HG03097 (cell line): ENCODE data around the gene DDR1.

Experiments used
- ATAC-seq: cut with Tn5 transposase; IDR thresholded peaks from one replicate; pipeline ENCODE4 v1.9.1; 2021; ENCODE audit not compliant: unreplicated experiment, low FRiP score

Gene DDR1

DNA sequence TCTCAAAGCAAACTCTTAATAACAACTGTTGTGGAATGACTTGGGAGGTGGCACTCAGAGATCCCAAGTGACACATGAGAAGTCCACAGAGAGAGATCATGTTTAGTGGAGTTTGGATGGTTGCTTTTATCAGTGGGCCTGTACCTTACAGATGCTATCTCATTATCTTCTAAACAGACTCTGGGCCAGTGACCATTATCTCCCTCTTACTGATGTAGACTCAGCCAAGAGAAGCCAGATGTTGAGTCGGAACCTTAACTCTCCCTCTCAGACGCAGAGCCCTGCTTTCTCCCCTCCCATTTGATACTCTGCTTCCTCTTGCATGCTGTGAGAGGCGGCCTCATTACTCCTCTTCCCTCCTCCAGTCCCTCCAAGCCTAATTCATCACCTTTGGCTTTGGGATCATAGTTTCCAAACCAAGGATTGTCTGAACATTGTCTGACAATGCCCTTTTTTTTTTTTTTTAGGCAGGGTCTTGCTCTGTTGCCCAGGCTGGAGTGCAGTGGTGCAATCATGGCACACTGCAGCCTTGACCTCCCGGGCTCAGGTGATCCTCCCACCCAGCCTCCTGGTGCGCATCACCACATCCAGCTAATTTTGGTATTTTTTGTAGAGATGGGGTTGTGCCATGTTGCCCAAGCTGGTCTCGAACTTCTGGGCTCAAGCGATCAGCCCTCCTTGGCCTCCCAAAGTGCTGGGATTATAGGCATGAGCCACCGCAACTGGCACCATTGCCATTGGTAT is 4.5 kb upstream of the DDR1 start:
- ATAC-seq, result no peak

DNA sequence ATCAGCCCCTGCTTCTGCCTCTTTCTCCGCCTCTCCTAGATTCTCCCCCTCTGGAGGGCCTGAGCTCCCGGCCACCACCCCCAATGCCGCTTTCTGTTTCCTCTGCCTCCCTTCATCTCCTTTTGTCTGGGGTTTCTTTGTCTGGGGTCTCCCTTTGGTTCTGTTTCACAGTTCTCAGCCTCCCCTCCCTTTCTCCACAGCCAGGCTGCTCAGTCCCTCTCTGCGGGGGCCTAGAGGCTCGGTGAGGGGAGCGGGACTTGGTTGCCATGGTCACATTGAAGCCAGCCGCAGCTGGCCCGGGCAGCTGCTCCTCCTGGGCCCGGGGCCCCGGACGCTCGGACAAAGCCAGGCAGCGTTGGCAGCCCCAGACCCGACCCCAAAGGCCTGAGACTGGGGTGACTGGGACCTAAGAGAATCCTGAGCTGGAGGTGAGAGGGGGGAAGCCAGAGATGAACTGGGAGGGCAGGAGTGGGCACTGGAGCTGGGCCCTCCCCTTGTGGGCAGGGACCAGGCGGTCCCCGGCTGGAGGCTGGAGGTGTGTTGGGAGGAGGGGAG is 3.5 kb upstream of the DDR1 start:
- no peak for ATAC-seq

DNA sequence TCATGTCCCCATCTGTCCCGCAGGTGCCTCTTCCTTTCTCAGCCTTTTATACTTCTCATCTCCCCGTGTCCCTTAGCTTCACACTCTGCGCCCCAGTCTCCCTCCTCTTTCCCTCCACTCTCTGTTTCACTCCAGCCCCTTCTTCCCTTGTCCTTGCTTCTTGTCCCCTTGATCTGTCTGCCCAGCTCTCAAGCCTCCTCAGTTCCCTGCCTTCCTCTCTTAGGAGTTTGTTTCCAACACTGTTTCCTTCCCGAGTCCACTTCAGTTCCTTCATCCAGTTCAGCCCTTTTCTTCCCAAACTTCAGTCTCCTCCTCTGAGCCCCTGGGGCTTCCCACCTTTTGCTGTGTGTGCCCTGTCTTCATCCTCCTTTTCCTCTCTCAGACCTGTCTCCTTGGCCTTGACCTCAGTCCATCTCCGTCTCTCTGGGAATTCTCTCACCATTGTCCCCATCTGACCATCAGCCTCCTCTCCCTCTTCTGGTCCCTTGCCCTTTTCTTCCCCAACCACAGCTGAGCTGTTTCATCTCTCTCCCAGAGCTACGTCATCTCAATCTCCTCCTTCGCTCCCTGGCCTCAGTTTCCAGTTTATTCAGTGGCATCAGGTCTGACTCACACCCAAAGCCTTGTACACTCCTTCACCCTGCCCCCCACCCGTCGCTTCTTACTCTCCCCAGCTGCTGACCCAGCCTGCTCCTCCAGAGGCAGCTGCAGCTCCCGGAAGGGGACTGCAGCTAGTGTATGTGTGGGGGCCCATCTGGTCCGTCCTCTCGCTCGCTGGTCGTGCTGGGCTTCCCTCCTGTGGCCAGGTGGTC is 2.7 kb upstream of the DDR1 start:
- ATAC-seq, result no peak

DNA sequence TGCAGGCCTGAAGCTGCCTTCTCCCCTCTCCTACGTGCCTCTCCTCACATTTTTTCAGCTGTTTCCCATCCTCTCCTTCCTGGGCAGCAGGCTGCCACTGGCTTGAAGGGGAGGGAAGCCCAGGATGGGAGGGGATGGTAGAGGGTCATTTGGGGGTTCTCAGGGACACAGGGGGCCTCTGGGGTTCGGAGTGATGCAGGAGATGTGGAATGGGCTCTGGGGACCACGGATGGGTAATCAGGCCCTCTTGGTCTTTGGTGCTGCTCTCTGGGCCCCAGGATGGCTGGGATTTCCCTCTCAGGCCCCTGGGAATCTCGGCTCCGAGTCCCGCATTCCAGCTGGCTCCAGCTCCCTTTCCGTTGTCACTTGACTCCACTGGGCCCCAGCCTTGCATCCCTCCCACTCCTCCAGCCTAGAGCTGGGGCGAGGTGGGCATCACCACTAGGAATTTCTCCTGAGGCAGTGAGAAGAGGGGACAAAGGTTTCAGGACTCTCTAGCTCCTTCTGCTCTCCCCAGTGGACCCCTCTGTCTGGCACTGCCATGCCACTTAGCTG is 2.0 kb upstream of the DDR1 start:
- no peak for ATAC-seq

DNA sequence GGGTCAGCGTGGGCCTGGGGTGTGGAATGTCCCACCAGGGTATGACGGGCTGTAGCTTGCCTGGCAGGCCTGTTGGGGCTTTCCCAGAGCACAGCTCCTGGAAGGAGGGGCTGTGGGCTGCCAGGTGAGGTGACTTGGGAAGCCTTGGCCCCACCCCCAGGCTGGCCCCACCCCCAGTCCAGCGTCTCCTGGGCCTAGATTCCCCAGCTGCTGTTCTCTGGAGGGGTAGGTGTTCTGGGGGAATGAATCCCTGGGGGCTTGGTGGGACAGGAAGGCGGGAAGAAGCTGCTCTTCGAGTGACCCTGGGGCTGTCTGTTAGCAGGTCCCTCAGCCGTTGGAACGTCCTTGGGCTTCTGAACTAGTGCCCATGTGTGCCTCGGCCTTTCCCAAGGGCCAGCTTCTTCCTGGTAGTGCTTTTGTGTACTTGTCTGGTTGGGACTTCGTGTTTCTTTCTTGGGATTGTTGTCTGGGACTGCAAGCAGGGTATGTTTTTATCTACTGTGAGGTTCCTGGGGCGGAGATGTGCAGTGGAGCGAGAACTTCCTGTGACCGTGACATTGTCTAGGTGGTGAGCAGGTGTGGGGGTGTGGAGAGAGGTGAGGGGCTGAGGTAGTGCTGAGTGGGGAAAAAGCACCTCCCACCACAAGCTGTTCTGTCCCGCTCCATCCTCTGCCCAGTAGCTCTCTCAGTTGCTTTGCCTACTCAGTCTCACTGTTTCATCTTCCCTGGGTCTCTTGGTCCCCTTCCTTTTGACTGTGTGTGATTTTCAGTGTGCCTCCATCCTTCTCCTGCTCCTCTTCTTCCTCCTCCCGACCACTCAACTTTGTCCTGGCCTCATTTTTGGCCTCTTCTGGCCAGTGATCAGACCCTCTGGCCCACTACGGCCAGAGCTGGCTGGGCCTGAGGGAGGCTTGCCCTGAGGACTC is 1.3 kb upstream of the DDR1 start:
- no peak for ATAC-seq

DNA sequence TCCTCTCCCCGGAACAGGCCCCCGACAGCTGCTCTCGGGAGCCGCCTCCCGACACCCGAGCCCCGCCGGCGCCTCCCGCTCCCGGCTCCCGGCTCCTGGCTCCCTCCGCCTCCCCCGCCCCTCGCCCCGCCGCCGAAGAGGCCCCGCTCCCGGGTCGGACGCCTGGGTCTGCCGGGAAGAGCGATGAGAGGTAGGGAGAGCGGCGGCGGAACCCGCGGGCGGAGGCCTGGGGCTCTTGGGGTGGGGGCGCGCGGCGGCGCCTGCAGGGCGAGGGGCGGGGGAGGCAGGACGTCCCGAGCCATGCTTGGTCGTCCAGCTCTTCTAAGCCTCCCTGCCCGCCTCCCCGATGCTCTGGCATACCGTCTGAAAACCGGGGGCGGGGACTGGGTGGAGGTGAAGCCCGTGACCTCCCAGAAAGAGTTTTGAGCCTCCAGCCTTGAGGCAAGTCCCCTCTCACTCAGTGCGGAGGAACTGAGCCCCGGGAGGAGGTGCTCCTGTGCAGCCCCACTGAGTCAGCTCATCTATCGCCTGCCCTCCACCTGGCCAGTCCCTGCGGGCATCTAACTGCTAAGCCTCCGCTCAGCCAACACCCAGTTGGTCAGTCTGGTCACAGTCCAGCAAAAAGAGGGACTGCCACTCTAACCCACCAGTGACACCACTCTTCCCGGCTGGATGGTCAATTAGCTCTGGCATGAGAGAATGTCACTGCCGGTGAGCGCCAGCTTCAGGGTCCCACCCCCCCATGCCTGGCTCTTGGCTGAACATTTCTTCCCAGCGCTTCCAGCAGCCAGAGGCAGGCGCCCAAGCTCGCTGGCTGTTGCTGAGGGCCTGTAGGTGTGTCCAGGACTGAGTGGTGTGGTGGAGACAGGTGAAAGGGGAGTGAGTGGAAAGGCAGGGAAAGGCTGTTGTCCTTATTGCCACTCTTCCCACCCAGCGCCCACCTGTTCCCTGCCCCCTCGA is 482 bp downstream of the DDR1 start:
- ATAC-seq, result no peak

DNA sequence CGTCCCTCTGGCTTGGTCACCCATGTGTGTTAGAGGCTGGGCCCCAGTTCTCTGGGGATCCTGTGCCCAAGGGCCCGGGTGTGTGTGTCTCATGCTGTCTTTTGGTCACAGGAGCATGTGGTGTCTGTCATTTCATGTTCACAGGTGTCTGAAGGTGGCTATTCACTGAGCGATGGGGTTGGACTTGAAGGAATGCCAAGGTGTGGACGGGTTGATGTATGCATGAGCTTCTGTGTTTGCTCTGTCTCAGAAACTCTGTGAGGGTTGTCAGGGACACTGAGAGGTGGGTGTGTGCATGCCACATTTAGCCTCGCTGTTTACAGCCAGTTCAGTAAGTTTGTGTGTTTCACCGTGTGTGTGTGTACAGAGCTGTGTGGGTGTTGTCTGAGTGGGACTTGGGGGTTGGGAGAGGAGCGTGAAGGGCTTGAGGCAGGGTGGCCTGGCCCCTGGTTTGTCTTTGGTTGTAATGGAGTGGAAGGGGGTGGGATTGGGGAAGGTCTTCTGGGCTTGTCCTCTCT is 1.2 kb downstream of the DDR1 start:
- ATAC-seq, result no peak

DNA sequence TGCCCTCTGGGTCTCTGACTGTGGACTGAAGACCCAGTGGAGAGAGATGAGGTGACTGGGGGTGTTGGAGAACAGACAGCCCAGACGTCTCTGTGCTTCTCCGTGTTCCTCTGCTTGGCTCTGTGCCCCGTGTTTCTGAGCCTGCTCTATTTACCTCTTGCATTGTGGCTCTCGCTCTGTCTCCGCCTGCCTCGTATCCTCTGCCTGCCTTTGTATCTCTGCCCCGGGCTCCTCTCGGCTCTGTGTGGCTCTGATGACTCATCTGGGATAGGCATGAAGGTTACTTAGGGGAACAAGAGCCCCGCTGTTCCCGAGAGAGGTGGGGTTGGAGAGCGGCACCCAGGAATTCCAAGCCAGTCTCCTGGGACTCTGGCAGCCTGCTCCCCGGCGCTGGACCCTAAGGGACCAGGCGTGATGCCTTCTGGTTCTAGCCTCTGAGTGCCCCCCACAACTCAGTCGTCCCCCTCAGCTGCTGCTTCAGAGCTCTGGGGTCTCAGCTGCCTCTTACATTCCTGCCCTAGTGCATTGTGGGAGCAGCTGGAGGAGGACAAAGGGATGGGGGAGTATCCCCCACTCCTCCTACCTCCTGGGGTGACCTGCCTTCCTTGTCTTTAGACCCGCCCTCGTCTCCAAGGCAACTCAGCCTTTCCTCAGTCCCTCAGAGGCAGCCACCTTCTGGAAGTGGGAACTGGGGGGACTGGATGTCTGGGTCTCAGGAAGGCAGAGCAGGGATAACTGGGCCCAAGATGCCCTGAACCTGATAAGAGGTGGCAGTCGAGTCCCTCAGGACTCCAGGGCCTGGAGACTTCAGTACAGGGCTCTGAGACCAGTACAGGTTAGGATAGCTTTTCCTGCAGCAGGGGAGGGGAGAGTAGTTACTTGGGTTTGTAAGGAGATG is 1.9 kb downstream of the DDR1 start:
- no peak for ATAC-seq

DNA sequence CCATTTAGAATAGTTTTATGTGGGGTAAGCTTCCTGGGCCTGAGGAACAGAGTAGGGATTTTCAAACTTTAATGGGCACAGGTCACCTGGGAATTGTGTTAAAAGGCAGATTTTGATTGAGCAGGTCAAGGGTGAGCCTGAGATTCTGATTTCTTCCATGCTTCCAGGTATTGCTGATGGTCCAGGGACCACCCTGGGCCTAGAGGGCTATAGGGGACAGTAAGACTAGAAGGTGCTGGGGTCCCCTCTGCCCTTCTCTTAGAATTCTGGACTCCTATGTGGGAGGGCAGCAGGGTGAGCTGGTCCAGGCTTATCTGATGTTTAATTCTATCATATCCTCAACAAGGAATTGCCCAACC is 2.6 kb downstream of the DDR1 start:
- no peak for ATAC-seq

DNA sequence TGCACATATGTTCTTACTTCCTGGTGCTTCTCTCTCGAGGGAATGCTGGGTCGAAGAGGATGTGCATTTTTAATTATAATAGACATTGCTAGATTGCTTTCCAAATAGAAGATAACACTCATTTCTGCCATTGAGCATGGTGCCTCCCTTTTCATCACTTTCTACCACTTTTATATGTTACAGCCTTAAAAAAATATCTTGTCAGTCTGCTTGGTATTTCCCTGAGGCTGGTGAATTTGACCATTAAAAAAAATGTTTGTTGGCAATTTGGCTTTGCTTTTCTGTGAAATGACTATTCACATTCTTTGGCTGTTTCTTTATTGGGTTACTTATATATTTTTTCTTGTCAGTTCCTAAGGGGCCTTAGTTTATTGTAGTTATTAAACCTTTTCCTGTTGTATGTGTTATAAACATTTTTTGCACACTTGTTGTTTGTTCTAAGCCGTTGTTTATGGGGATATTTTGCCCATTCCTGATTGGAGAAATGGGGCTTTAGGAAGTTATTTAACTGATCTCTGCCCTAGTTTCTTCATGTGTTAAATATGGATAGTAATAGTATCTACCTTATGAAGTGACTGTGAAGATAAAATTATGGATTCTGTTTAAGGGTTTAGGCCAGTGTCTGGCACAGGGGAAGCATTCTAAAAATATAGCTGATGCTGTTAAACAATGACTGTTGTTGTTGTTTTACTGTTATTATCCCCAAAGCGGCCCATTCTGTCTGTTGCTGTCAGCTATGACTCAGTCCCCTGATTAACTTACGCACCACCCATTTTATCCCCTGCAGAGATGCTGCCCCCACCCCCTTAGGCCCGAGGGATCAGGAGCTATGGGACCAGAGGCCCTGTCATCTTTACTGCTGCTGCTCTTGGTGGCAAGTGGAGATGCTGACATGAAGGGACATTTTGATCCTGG is 3.8 kb downstream of the DDR1 start:
- no peak for ATAC-seq

DNA sequence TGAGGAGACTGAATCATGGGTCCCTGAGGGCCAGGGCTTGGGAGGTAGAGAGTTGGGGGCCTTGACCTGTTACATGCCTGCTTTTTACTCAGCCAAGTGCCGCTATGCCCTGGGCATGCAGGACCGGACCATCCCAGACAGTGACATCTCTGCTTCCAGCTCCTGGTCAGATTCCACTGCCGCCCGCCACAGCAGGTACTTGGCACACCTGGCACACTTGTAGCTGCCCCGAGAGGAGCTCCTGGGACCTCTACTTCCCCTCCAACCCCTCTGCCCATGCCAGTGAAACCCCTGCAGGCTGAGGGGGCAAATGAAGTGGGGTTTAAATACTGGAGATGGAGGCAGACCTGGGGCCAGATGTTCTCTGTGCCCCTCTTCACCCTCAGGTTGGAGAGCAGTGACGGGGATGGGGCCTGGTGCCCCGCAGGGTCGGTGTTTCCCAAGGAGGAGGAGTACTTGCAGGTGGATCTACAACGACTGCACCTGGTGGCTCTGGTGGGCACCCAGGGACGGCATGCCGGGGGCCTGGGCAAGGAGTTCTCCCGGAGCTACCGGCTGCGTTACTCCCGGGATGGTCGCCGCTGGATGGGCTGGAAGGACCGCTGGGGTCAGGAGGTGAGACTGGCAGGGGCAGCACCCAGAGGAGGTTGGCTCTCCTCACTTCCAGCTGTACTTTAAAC is 4.6 kb downstream of the DDR1 start:
- no peak for ATAC-seq

DNA sequence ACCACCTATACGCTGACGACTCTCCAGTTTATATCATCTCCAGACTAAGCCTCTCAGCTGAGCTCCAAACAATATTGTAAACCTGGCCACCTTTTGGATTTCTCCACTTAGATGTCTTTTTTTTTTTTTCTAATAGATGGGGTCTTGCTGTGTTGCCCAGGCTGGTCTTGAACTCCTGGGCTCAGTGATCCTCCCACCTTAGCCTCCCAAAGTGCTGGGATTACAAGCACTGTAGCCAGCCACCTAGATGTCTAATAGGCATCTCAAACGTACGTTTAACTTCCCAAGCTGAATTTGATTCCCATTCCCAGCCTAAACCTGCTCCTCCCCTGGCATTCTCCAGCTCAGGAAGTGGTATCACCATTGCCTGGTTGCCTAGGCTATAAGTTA is 5.2 kb downstream of the DDR1 start:
- no peak for ATAC-seq

DNA sequence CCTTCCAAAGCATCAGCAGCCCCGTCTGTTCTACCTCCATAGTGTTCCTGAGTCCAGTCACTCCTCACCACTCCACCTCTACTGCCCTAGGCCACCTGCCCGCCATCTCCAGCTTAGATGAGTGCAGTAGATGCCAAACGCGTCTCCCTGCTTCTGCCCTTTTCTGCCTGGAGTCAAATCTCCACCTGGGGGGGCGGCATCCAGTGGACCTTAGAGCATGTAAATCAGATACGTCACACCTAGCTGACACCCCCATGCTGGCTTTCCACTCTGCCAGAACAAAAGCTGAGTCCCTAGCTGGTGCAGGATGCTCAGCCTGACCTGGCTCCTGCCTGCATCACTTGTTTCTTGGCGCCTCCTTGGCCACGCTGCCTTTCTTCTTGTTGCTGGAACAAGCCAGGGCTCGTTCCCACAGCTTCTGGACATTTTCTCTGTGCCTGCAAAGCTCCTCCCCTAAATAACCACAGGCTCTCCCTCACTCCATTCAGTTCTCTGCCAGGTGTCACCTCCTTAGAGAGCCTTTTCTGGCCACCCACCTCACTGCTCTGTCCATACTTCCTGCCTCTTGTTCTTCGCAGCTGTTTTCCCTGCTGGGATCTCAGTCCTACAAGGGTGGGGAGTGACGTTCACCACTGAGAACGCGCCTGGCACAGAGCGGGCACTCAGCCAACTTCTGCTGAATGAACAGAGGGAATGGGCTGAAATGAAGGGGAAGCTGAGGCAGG is 5.8 kb downstream of the DDR1 start:
- no peak for ATAC-seq

DNA sequence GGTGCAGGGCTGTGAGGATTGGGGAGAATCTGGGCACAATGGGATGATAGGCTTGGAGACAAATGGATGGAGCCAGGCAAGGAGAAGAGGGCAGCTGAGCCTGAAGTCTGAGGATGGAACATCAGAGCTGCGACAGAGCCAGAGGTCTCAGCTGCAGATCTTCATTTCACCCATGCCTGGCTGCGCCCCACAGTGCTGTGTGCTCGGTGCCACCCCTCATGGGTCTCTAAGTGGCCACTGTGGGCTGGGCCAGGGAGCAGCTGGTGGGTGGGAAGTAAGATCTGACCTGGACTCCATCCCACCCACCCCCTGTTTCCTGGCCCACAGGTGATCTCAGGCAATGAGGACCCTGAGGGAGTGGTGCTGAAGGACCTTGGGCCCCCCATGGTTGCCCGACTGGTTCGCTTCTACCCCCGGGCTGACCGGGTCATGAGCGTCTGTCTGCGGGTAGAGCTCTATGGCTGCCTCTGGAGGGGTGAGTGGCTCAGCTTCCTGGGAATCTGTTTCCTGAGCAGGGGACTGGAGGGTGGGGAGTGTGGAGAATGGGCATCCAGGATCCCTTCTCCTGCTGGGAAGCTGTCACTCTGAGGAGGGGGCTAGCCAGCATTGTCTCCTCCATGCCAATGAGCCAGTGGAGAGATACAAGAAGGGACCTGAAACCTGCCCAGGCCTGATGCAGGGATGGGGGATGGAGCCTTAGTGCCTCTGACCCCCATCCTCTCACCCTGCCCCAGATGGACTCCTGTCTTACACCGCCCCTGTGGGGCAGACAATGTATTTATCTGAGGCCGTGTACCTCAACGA is 6.5 kb downstream of the DDR1 start:
- ATAC-seq, result no peak

DNA sequence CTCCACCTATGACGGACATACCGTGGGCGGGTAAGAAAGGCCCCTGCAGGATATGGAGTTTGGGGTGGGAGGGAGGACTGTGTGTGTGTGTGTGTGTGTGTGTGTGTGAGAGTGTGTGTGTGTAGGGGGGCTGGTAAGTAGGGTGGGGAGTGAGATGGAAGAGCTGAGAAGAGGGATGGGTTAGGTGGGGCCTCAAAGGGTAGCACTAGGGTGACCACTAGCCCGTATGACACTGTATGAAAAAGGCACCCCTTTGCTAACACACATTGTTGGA is 7.1 kb downstream of the DDR1 start:
- ATAC-seq, result no peak
